Fibroblast of the aortic adventitia (primary cell): ENCODE data around the gene ZMYND8. TPM values are rescaled to one million over a fixed set of nuclear protein-coding genes. Genes with fewer than 3 reads are reported as not detected.

Source experiments
- DNase-seq: peaks from one replicate; pipeline ENCODE4 v3.0.0-alpha.2; 2010; ENCODE audit warnings: low read depth
- H3K4me3 ChIP-seq: 2 replicates; pipeline ENCODE4 v1.5.1; 2011; ENCODE audit warnings: low read depth, mild to moderate bottlenecking, control low read depth, low read length, moderate library complexity
- CTCF ChIP-seq: IDR thresholded peaks from 2 replicates; pipeline ENCODE4 v1.5.1; 2011; ENCODE audit warnings: mild to moderate bottlenecking, low read length, control low read depth, inconsistent platforms; ENCODE audit not compliant: insufficient read depth
- total RNA-seq: library from RNA; depleted of rRNA; stranded (reverse); fragments of >200 nt; gene quantifications from 2 replicates; pipeline ENCODE4 v1.2.3, GENCODE V29; 2012; ENCODE audit warnings: low replicate concordance

The ZMYND8 gene
- total RNA-seq, 1 donor = 24.0 TPM

GRCh38 chr20:47304287-47304686, 52.2 kb downstream of the ZMYND8 start:
- peak; percentile 56 for DNase-seq
- peak; percentile 41 for TF ChIP-seq CTCF
- H3K4me3 ChIP-seq = no peak overlapping the region

- DNase-seq = no peak
- no peak overlapping the region for H3K4me3 ChIP-seq
- peak; percentile 10 for TF ChIP-seq CTCF
These were observed 52.8 kb downstream of the ZMYND8 start for GRCh38 chr20:47303736-47304135.

GRCh38 chr20:47300071-47300470, 56.4 kb downstream of the ZMYND8 start:
- no peak overlapping the region for H3K4me3 ChIP-seq
- no peak for DNase-seq
- TF ChIP-seq CTCF = no peak

- TF ChIP-seq CTCF = no peak
- H3K4me3 ChIP-seq = no peak overlapping the region
- no peak for DNase-seq
These were observed 57.9 kb downstream of the ZMYND8 start for GRCh38 chr20:47298624-47299023.

GRCh38 chr20:47297746-47298145, 58.8 kb downstream of the ZMYND8 start:
- TF ChIP-seq CTCF = no peak
- DNase-seq = no peak

GRCh38 chr20:47296950-47297349, 59.5 kb downstream of the ZMYND8 start:
- H3K4me3 ChIP-seq = no peak overlapping the region
- DNase-seq = peak; percentile 20
- TF ChIP-seq CTCF = no peak

More at GRCh38 chr20:47297746-47298145, 58.8 kb downstream of the ZMYND8 start:
- no peak overlapping the region for H3K4me3 ChIP-seq

GRCh38 chr20:47295921-47296426, 60.5 kb downstream of the ZMYND8 start:
- DNase-seq = no peak
- no peak for TF ChIP-seq CTCF
- H3K4me3 ChIP-seq = no peak overlapping the region
